CD4-positive, alpha-beta T cell (primary cell): Measurements from ENCODE around the gene RALGPS1. TPM values are rescaled to one million over a fixed set of nuclear protein-coding genes. Genes with fewer than 3 reads are reported as not detected.

Source experiments
- ATAC-seq: fragments of 200-7000 bp; cut with Tn5 transposase; one replicate; pipeline ENCODE4 v1.10.0; 2022; ENCODE audit warnings: mild to moderate bottlenecking; ENCODE audit not compliant: poor library complexity
- CTCF ChIA-PET: fragments of 350-600 bp; sonication (Branson Sonifier 250); formaldehyde crosslinking; loops from one replicate; lab custom pipeline; 2021; ENCODE audit warnings: antibody characterized with exemption, inconsistent platforms; lab: Charles Lee
- POLR2A ChIA-PET: fragments of 350-600 bp; sonication (Branson Sonifier 250); formaldehyde crosslinking; loops from one replicate; lab custom pipeline; 2021; ENCODE audit warnings: antibody characterized with exemption, inconsistent platforms; lab: Charles Lee
- DNase-seq, 14 experiments: peaks; one replicate each; pipeline ENCODE4 v3.0.0-alpha.2; 2013 to 2020; ENCODE audit warnings: mixed read lengths in 2 of 14
- H3K27ac ChIP-seq, 2 donors: one replicate each; pipeline versions ENCODE4 v1.5.1 to v1.7.0; 2013; ENCODE audit warnings: low read length in 2 of 2, low read depth in 1 of 2, mild to moderate bottlenecking in 1 of 2
- H3K27me3 ChIP-seq, 2 experiments: 1 replicate in 1 of 2; 2 replicates in 1 of 2; pipeline versions ENCODE4 v1.6.1 to v1.7.0; 2013; ENCODE audit warnings: low read length in 2 of 2, control low read depth in 1 of 2, mild to moderate bottlenecking in 1 of 2, moderate library complexity in 1 of 2; ENCODE audit not compliant: insufficient read depth in 2 of 2, control insufficient read depth in 1 of 2
- H3K36me3 ChIP-seq: one replicate; pipeline ENCODE4 v1.6.1; 2013; ENCODE audit warnings: low read length, control low read depth; ENCODE audit not compliant: insufficient read depth
- H3K4me1 ChIP-seq: one replicate; pipeline ENCODE4 v1.6.1; 2013; ENCODE audit warnings: low read length, control low read depth; ENCODE audit not compliant: insufficient read depth
- H3K4me3 ChIP-seq: one replicate; pipeline ENCODE4 v1.5.1; 2013; ENCODE audit warnings: mild to moderate bottlenecking, low read length, moderate library complexity
- H3K9me3 ChIP-seq, 2 experiments: 1 replicate in 1 of 2; 2 replicates in 1 of 2; pipeline versions ENCODE4 v1.6.1 to v1.7.0; 2013; ENCODE audit warnings: low read length in 2 of 2, mild to moderate bottlenecking in 2 of 2, control low read depth in 1 of 2, moderate library complexity in 1 of 2; ENCODE audit not compliant: control insufficient read depth in 1 of 2, insufficient read depth in 1 of 2
- H3K27ac Mint-ChIP-seq: one replicate; pipeline ENCODE4 v1.8.0; 2020; ENCODE audit warnings: mixed read lengths
- H3K27me3 Mint-ChIP-seq: one replicate; pipeline ENCODE4 v1.8.0; 2021; ENCODE audit warnings: mixed read lengths
- H3K36me3 Mint-ChIP-seq: one replicate; pipeline ENCODE4 v1.8.0; 2021; ENCODE audit warnings: low read depth, mixed read lengths
- H3K4me1 Mint-ChIP-seq: one replicate; pipeline ENCODE4 v1.8.0; 2021; ENCODE audit warnings: low read depth, mixed read lengths
- H3K4me3 Mint-ChIP-seq: one replicate; pipeline ENCODE4 v1.8.0; 2020; ENCODE audit warnings: mild to moderate bottlenecking, mixed read lengths
- H3K9me3 Mint-ChIP-seq: one replicate; pipeline ENCODE4 v1.8.0; 2020; ENCODE audit warnings: mixed read lengths
- CTCF ChIP-seq: fragments of 200-600 bp; IDR thresholded peaks from one replicate; pipeline ENCODE4 v1.8.0; 2022; ENCODE audit warnings: antibody characterized with exemption, mild to moderate bottlenecking
- intact Hi-C, 2 experiments: fragments of 100-400 bp; cut with DNase I in 1 of 2; cut with micrococcal nuclease in 1 of 2; formaldehyde crosslinking; loops; one replicate each; pipeline versions ENCODE4 v1.15.1 to v1.9.0; 2023 to 2025; cut with DNase I, micrococcal nuclease
- total RNA-seq, 174 experiments: library from RNA in 2 of 174; stranded (reverse) in 2 of 174; gene quantifications; one replicate each; pipeline ENCODE4 v1.2.3 and lab custom pipeline; 2021 to 2026

The RALGPS1 gene
- total RNA-seq, 2 experiments from 2014 or later = 5.8 to 6.3 TPM

GRCh38 chr9:127066851-127067136 is 152.2 kb downstream of the RALGPS1 start:
- Mint-ChIP-seq H3K27me3 (no peaks in the 10 kb centered on the region), H3K4me3 (no peak overlapping the region), H3K36me3 (peaks cover 6% of the 10 kb centered on the region), H3K9me3 (peaks cover 1% of the 10 kb centered on the region), H3K4me1 (no peaks in the 10 kb centered on the region), H3K27ac (no peak overlapping the region)
- CTCF ChIA-PET = interaction anchor here (0.9 kb wide), 1 partner anchor 30 kb away, joined by 3 read pairs; no protein-coding TSS in a partner anchor
- no peak overlapping the region for H3K4me3 ChIP-seq
- POLR2A ChIA-PET = no interaction called here
- no peak for ATAC-seq
- H3K36me3 ChIP-seq = no peaks in the 10 kb centered on the region
- intact Hi-C loops = no loop called here
- TF ChIP-seq CTCF = no peak
- no peaks in the 10 kb centered on the region for H3K27me3 ChIP-seq
- peaks cover 0 to under 1% of the 10 kb centered on the region in 2 experiments for H3K9me3 ChIP-seq
- no peak for DNase-seq
- H3K4me1 ChIP-seq = no peaks in the 10 kb centered on the region
- no peak overlapping the region for H3K27ac ChIP-seq

GRCh38 chr9:127067603-127068220 is 153.1 kb downstream of the RALGPS1 start:
- Histone ChIP-seq H3K27ac (no peak overlapping the region), H3K4me1 (no peaks in the 10 kb centered on the region), H3K9me3 (peaks cover 0 to 5% of the 10 kb centered on the region in 2 experiments), H3K27me3 (no peaks in the 10 kb centered on the region), H3K4me3 (no peak overlapping the region), H3K36me3 (no peaks in the 10 kb centered on the region)
- DNase-seq (no peak), ATAC-seq (no peak)
- Mint-ChIP-seq H3K9me3 (peaks cover 4% of the 10 kb centered on the region), H3K27ac (no peak overlapping the region), H3K4me3 (no peak overlapping the region), H3K36me3 (peaks cover 14% of the 10 kb centered on the region), H3K4me1 (no peaks in the 10 kb centered on the region), H3K27me3 (no peaks in the 10 kb centered on the region)
- no peak for TF ChIP-seq CTCF
- CTCF ChIA-PET = no interaction called here
- intact Hi-C loops = no loop called here
- POLR2A ChIA-PET = no interaction called here

GRCh38 chr9:127074561-127075548 is 160.3 kb downstream of the RALGPS1 start:
- Histone ChIP-seq H3K4me1 (no peaks in the 10 kb centered on the region), H3K27me3 (no peaks in the 10 kb centered on the region), H3K4me3 (no peak overlapping the region), H3K9me3 (peaks cover 0 to 5% of the 10 kb centered on the region in 2 experiments), H3K36me3 (no peaks in the 10 kb centered on the region), H3K27ac (no peak overlapping the region)
- no peaks in the 10 kb centered on the region for H3K4me1 Mint-ChIP-seq
- intact Hi-C loops = no loop called here
- no peak for DNase-seq
- H3K36me3 Mint-ChIP-seq = peaks cover 19% of the 10 kb centered on the region
- H3K27ac Mint-ChIP-seq = no peak overlapping the region
- H3K27me3 Mint-ChIP-seq = no peaks in the 10 kb centered on the region
- no peak for ATAC-seq
- POLR2A ChIA-PET = no interaction called here
- CTCF ChIA-PET = no interaction called here
- H3K9me3 Mint-ChIP-seq = peaks cover 4% of the 10 kb centered on the region
- no peak overlapping the region for H3K4me3 Mint-ChIP-seq
- TF ChIP-seq CTCF = no peak
